ENCODE data around the gene ASCC3.

Gene ASCC3

GRCh38 chr6:100617633-100618350, 263.3 kb downstream of the ASCC3 start:
- Mint-ChIP-seq H3K27ac (no peak overlapping the region), H3K4me1 (no peaks in the 10 kb centered on the region), H3K9me3 (peaks cover 8% of the 10 kb centered on the region), H3K36me3 (ENCODE audit: low read depth) (peaks cover 19% of the 10 kb centered on the region), H3K4me3 (no peak overlapping the region), H3K27me3 (ENCODE audit: low read depth, poor library complexity) (no peaks in the 10 kb centered on the region)
- DNase-seq: no peak
- no peak for TF ChIP-seq CTCF (IDR thresholded peaks at IDR 0.05)

GRCh38 chr6:100614933-100615332, 266.2 kb downstream of the ASCC3 start:
- Mint-ChIP-seq H3K9me3 (no peaks in the 10 kb centered on the region), H3K36me3 (ENCODE audit: low read depth) (no peaks in the 10 kb centered on the region), H3K4me1 (no peaks in the 10 kb centered on the region), H3K4me3 (no peak overlapping the region), H3K27me3 (ENCODE audit: low read depth, poor library complexity) (no peaks in the 10 kb centered on the region), H3K27ac (no peak overlapping the region)
- no peak for DNase-seq
- no peak for TF ChIP-seq CTCF (IDR thresholded peaks at IDR 0.05)

GRCh38 chr6:100614386-100614785, 266.7 kb downstream of the ASCC3 start:
- Mint-ChIP-seq H3K9me3 (no peaks in the 10 kb centered on the region), H3K27me3 (ENCODE audit: low read depth, poor library complexity) (no peaks in the 10 kb centered on the region), H3K27ac (no peak overlapping the region), H3K4me3 (no peak overlapping the region), H3K36me3 (ENCODE audit: low read depth) (no peaks in the 10 kb centered on the region), H3K4me1 (no peaks in the 10 kb centered on the region)
- DNase-seq: no peak
- no peak for TF ChIP-seq CTCF (IDR thresholded peaks at IDR 0.05)

GRCh38 chr6:100613656-100614055, 267.5 kb downstream of the ASCC3 start:
- Mint-ChIP-seq H3K9me3 (no peaks in the 10 kb centered on the region), H3K36me3 (ENCODE audit: low read depth) (no peaks in the 10 kb centered on the region), H3K4me3 (no peak overlapping the region), H3K27me3 (ENCODE audit: low read depth, poor library complexity) (no peaks in the 10 kb centered on the region), H3K4me1 (no peaks in the 10 kb centered on the region), H3K27ac (no peak overlapping the region)
- TF ChIP-seq CTCF (IDR thresholded peaks at IDR 0.05): no peak
- DNase-seq: no peak

GRCh38 chr6:100612094-100612493, 269.0 kb downstream of the ASCC3 start:
- Mint-ChIP-seq H3K27ac (no peak overlapping the region), H3K4me3 (no peak overlapping the region), H3K27me3 (ENCODE audit: low read depth, poor library complexity) (no peaks in the 10 kb centered on the region), H3K36me3 (ENCODE audit: low read depth) (no peaks in the 10 kb centered on the region), H3K4me1 (no peaks in the 10 kb centered on the region), H3K9me3 (no peaks in the 10 kb centered on the region)
- TF ChIP-seq CTCF (IDR thresholded peaks at IDR 0.05): no peak
- DNase-seq: no peak

DNA sequence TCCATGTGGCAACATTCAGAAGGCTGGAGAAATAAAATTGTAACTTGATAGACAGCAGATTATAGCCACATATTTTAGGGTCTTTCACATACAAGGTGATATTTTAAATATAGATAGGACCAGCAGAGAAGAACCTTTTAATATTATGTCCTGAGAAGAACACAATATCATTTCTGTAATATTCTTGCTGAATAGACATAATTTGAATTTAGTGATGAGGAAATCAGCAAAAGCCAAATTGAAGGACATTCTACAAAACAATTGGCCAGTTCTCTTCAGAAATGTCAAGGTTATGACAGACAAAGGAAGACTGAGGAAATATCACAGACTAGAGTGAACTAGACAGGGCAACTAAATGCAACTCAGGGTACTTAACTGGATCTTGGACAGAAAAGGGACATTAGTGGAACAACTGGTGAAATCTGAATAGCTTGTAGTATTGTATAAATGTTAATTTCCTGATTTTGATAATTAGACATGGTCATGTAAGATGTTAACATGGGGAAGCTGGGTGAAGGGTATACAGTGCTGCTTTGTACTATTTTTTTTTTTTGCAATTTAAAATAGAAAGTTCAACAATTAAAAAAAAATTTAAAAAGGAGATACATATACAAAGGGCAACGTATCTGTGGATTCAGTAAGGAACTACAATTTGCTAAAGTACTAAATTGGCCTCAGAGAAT, 281.9 kb downstream of the ASCC3 start:
- Mint-ChIP-seq H3K4me1 (no peaks in the 10 kb centered on the region), H3K27ac (no peak overlapping the region), H3K4me3 (no peak overlapping the region), H3K36me3 (ENCODE audit: low read depth) (peaks cover 32% of the 10 kb centered on the region), H3K9me3 (no peaks in the 10 kb centered on the region), H3K27me3 (ENCODE audit: low read depth, poor library complexity) (peaks cover 4% of the 10 kb centered on the region)
- DNase-seq: no peak
- TF ChIP-seq CTCF (IDR thresholded peaks at IDR 0.05): no peak
